ENCODE measurements around the gene LPIN3.

DNA sequence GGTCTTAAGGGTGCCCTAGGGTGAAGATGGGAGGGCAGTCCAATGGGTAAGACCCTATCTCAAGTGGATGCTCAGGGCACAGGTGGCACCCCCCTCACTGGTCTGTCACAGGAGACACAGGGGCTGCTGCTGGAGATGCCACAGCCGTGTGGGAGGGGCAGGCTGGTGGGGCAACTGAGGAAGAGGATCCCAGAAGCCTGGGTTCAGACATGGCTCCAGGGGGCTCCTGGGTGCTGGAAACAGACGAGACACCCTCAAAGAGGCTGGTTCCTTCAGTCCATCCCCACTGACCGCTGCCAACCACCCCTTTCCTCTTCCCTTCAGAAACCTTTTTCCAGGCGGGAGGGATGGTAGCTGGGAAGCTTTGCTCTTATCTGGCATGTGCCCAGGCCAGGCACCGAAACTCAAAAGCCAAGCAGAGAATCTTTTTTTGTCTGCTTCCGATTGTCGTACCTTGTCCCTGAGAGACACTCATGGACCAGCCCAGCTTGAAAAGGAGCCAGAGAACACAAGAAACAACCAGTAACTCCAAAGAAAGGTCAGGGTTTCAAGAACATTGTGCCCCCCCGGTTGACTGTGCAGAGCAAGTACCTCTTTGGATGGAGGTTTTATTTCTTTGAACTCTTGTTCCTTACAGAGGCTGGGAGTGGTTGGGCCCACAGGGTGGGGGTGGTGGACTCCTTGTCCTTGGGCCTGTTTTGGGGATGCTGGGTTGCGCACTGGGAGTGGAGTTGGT lies 54.5 kb downstream of the LPIN3 start:
- TF ChIP-seq POLR2A (IDR thresholded peaks at IDR 0.05; ENCODE audit: extremely low read depth, insufficient read length), result no peak
- TF ChIP-seq, protein P1, sequence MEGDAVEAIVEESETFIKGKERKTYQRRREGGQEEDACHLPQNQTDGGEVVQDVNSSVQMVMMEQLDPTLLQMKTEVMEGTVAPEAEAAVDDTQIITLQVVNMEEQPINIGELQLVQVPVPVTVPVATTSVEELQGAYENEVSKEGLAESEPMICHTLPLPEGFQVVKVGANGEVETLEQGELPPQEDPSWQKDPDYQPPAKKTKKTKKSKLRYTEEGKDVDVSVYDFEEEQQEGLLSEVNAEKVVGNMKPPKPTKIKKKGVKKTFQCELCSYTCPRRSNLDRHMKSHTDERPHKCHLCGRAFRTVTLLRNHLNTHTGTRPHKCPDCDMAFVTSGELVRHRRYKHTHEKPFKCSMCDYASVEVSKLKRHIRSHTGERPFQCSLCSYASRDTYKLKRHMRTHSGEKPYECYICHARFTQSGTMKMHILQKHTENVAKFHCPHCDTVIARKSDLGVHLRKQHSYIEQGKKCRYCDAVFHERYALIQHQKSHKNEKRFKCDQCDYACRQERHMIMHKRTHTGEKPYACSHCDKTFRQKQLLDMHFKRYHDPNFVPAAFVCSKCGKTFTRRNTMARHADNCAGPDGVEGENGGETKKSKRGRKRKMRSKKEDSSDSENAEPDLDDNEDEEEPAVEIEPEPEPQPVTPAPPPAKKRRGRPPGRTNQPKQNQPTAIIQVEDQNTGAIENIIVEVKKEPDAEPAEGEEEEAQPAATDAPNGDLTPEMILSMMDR (IDR thresholded peaks at IDR 0.05; ENCODE audit: low read depth, low read length), result no peak

All from NB4 (cell line).